Fibroblast of mammary gland (primary cell): ENCODE results near the gene ZNF618.

Experiments used
- DNase-seq: peaks from one replicate; pipeline ENCODE4 v3.0.0-alpha.2; 2010; ENCODE audit warnings: low read depth
- H3K4me3 ChIP-seq: 2 replicates; pipeline ENCODE4 v1.5.1; 2011; ENCODE audit warnings: low read depth, mild to moderate bottlenecking, low read length, moderate library complexity; ENCODE audit not compliant: control insufficient read depth
- TF ChIP-seq, protein P1 (sequence below): conservative IDR thresholded peaks from 2 replicates; pipeline ENCODE4 v1.5.1; 2011; ENCODE audit warnings: low read depth, low read length, inconsistent platforms; ENCODE audit not compliant: control insufficient read depth, insufficient read depth

The ZNF618 gene

DNA sequence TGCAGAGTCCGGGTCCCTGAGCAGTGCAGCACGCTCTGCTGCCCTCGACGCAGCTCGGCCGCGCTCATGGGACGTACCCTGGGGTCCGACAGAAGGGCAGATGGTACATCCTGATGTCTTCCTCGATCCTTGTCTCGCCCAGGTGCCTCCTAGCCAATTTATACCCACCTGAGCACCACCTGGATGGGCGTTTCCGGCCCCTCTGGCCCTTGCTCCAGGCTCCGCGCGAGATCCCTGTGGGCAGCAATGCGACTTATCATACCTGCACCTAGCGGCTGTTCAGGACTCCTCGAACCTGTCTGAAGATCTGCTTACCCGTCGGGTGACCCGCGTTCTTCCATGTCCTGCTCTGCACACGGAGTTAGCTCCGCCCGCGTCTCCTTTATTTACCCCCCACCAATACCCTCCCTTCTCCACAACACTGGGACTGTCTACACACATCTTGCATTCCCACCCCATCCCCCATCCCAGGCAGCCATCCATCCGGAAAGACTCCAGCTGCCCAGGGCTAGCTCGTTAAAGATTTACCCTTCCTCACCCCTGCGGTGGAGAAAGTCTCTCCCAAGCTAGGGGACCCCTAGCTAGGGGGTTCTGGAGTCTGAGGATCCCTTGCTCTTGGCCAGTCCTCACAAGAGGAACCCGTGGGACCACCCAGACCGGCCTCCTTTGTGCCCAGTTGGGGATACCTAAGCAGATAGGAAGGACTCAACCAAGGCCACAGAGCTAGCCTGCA is 223.0 kb downstream of the ZNF618 start, which contains the start of gene KIF12:
Gene KIF12, minus strand, starts transcription at position 357 of the 733 bp plus-strand sequence. Its CDS starts 16 bp downstream, at position 341.
- no peak within 1 kb of the TSS for H3K4me3 ChIP-seq

GRCh38 chr9:114099669-114100270 is 223.7 kb downstream of the ZNF618 start:
- no peak for DNase-seq

More for the DNA sequence above, 223.0 kb downstream of the ZNF618 start, which contains the start of gene KIF12:
- TF ChIP-seq, protein P1, sequence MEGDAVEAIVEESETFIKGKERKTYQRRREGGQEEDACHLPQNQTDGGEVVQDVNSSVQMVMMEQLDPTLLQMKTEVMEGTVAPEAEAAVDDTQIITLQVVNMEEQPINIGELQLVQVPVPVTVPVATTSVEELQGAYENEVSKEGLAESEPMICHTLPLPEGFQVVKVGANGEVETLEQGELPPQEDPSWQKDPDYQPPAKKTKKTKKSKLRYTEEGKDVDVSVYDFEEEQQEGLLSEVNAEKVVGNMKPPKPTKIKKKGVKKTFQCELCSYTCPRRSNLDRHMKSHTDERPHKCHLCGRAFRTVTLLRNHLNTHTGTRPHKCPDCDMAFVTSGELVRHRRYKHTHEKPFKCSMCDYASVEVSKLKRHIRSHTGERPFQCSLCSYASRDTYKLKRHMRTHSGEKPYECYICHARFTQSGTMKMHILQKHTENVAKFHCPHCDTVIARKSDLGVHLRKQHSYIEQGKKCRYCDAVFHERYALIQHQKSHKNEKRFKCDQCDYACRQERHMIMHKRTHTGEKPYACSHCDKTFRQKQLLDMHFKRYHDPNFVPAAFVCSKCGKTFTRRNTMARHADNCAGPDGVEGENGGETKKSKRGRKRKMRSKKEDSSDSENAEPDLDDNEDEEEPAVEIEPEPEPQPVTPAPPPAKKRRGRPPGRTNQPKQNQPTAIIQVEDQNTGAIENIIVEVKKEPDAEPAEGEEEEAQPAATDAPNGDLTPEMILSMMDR, result no peak
- no peak for DNase-seq

DNA sequence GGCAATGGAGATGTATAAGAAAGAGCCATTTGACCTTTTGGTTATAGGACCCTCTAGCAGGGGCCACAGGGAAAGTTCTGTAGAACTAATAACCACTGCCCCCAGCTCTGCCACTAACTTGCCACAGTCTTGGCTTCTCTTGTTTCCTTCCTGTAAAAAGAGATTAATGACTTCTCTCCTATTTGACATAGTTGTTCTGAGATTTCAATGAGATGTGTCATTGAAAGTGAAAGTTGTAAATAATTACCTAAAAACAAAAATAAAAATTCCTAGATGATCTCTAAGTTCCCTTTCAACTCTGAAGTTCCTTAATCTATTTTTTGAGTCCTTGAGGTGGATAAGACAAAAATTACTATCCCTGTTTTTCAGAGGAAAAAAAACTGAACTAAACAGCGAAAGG is 224.4 kb downstream of the ZNF618 start:
- TF ChIP-seq, protein P1, result no peak
- DNase-seq, result no peak
- H3K4me3 ChIP-seq, result no peak overlapping the region

More at GRCh38 chr9:114099669-114100270, 223.7 kb downstream of the ZNF618 start:
- no peak overlapping the region for H3K4me3 ChIP-seq
- TF ChIP-seq, protein P1, result no peak

- no peak for DNase-seq
- TF ChIP-seq, protein P1, result no peak
- no peak overlapping the region for H3K4me3 ChIP-seq
Observed at GRCh38 chr9:114102484-114102883, 226.4 kb downstream of the ZNF618 start.

DNA sequence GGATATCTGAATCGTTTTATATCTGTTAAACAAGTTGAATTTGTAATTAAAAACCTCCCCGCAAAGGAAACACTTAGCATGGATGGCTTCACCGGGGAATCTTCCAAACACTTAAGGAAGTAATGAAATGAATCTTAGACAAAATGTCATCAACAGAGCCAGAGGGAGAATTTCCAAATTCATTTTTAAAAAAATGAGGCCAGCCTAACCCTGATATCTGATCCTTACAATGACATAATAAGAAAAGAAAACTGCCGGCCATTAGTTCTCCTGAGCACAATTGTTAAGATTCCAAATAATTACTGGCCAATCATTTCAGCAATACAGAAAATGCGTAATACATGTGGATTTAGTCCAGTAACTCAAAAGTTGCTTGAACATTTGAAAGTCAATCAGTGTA is 229.1 kb downstream of the ZNF618 start:
- H3K4me3 ChIP-seq, result no peak overlapping the region
- TF ChIP-seq, protein P1, result no peak
- DNase-seq, result no peak
